Activated CD4-positive, CD25-positive, alpha-beta regulatory T cell treated with anti-CD3 and anti-CD28 coated beads, Interleukin-2, amount 50 U/mL, for 72 hours (primary cell): ENCODE measurements around the gene TBC1D22A.

Experiments
- DNase-seq: peaks from one replicate; pipeline ENCODE4 v3.0.0; 2021

The TBC1D22A gene

GRCh38 chr22:46863794-46864193 lies 101.3 kb downstream of the TBC1D22A start:
- no peak for DNase-seq

GRCh38 chr22:46864314-46865051 lies 102.0 kb downstream of the TBC1D22A start:
- no peak for DNase-seq

- no peak for DNase-seq
Observed at GRCh38 chr22:46865052-46865434, 102.6 kb downstream of the TBC1D22A start.

- no peak for DNase-seq
Observed at GRCh38 chr22:46865642-46866041, 103.2 kb downstream of the TBC1D22A start.

GRCh38 chr22:46866591-46866990 lies 104.1 kb downstream of the TBC1D22A start:
- DNase-seq: no peak

- no peak for DNase-seq
Observed at GRCh38 chr22:46867106-46867505, 104.7 kb downstream of the TBC1D22A start.

GRCh38 chr22:46869329-46869728 lies 106.9 kb downstream of the TBC1D22A start:
- DNase-seq: no peak

GRCh38 chr22:46869831-46870441 lies 107.5 kb downstream of the TBC1D22A start:
- no peak for DNase-seq

GRCh38 chr22:46871826-46872225 lies 109.4 kb downstream of the TBC1D22A start:
- DNase-seq: no peak

- no peak for DNase-seq
Observed at GRCh38 chr22:46875089-46875488, 112.6 kb downstream of the TBC1D22A start.

- DNase-seq: no peak
Observed at GRCh38 chr22:46876357-46876934, 114.0 kb downstream of the TBC1D22A start.

- no peak for DNase-seq
Observed at GRCh38 chr22:46878191-46878948, 115.9 kb downstream of the TBC1D22A start.

GRCh38 chr22:46879083-46879482 lies 116.6 kb downstream of the TBC1D22A start:
- DNase-seq: no peak

GRCh38 chr22:46881373-46882118 lies 119.1 kb downstream of the TBC1D22A start:
- no peak for DNase-seq

GRCh38 chr22:46883092-46883910 lies 120.9 kb downstream of the TBC1D22A start:
- DNase-seq: no peak

GRCh38 chr22:46884365-46884764 lies 121.9 kb downstream of the TBC1D22A start:
- no peak for DNase-seq

- DNase-seq: no peak
Observed at GRCh38 chr22:46887978-46888377, 125.5 kb downstream of the TBC1D22A start.

GRCh38 chr22:46890819-46891218 lies 128.4 kb downstream of the TBC1D22A start:
- DNase-seq: no peak

- DNase-seq: no peak
Observed at GRCh38 chr22:46891382-46891951, 129.0 kb downstream of the TBC1D22A start.

GRCh38 chr22:46892866-46893265 lies 130.4 kb downstream of the TBC1D22A start:
- no peak for DNase-seq

GRCh38 chr22:46893281-46894020 lies 131.0 kb downstream of the TBC1D22A start:
- no peak for DNase-seq
